CD4-positive, alpha-beta T cell (primary cell): ENCODE data around the gene FGD5. TPM values are rescaled to one million over a fixed set of nuclear protein-coding genes. Genes with fewer than 3 reads are reported as not detected.

ENCODE experiments used
- ATAC-seq: fragments of 200-7000 bp; cut with Tn5 transposase; one replicate; pipeline ENCODE4 v1.10.0; 2022; ENCODE audit warnings: mild to moderate bottlenecking; ENCODE audit not compliant: poor library complexity
- CTCF ChIA-PET: fragments of 350-600 bp; sonication (Branson Sonifier 250); formaldehyde crosslinking; loops from one replicate; lab custom pipeline; 2021; ENCODE audit warnings: antibody characterized with exemption, inconsistent platforms; lab: Charles Lee
- POLR2A ChIA-PET: fragments of 350-600 bp; sonication (Branson Sonifier 250); formaldehyde crosslinking; loops from one replicate; lab custom pipeline; 2021; ENCODE audit warnings: antibody characterized with exemption, inconsistent platforms; lab: Charles Lee
- DNase-seq, 14 experiments: peaks; one replicate each; pipeline ENCODE4 v3.0.0-alpha.2; 2013 to 2020; ENCODE audit warnings: mixed read lengths in 2 of 14
- H3K27ac ChIP-seq, 2 donors: one replicate each; pipeline versions ENCODE4 v1.5.1 to v1.7.0; 2013; ENCODE audit warnings: low read length in 2 of 2, low read depth in 1 of 2, mild to moderate bottlenecking in 1 of 2
- H3K27me3 ChIP-seq, 2 experiments: 1 replicate in 1 of 2; 2 replicates in 1 of 2; pipeline versions ENCODE4 v1.6.1 to v1.7.0; 2013; ENCODE audit warnings: low read length in 2 of 2, control low read depth in 1 of 2, mild to moderate bottlenecking in 1 of 2, moderate library complexity in 1 of 2; ENCODE audit not compliant: insufficient read depth in 2 of 2, control insufficient read depth in 1 of 2
- H3K36me3 ChIP-seq: one replicate; pipeline ENCODE4 v1.6.1; 2013; ENCODE audit warnings: low read length, control low read depth; ENCODE audit not compliant: insufficient read depth
- H3K4me1 ChIP-seq: one replicate; pipeline ENCODE4 v1.6.1; 2013; ENCODE audit warnings: low read length, control low read depth; ENCODE audit not compliant: insufficient read depth
- H3K4me3 ChIP-seq: one replicate; pipeline ENCODE4 v1.5.1; 2013; ENCODE audit warnings: mild to moderate bottlenecking, low read length, moderate library complexity
- H3K9me3 ChIP-seq, 2 experiments: 1 replicate in 1 of 2; 2 replicates in 1 of 2; pipeline versions ENCODE4 v1.6.1 to v1.7.0; 2013; ENCODE audit warnings: low read length in 2 of 2, mild to moderate bottlenecking in 2 of 2, control low read depth in 1 of 2, moderate library complexity in 1 of 2; ENCODE audit not compliant: control insufficient read depth in 1 of 2, insufficient read depth in 1 of 2
- H3K27ac Mint-ChIP-seq: one replicate; pipeline ENCODE4 v1.8.0; 2020; ENCODE audit warnings: mixed read lengths
- H3K27me3 Mint-ChIP-seq: one replicate; pipeline ENCODE4 v1.8.0; 2021; ENCODE audit warnings: mixed read lengths
- H3K36me3 Mint-ChIP-seq: one replicate; pipeline ENCODE4 v1.8.0; 2021; ENCODE audit warnings: low read depth, mixed read lengths
- H3K4me1 Mint-ChIP-seq: one replicate; pipeline ENCODE4 v1.8.0; 2021; ENCODE audit warnings: low read depth, mixed read lengths
- H3K4me3 Mint-ChIP-seq: one replicate; pipeline ENCODE4 v1.8.0; 2020; ENCODE audit warnings: mild to moderate bottlenecking, mixed read lengths
- H3K9me3 Mint-ChIP-seq: one replicate; pipeline ENCODE4 v1.8.0; 2020; ENCODE audit warnings: mixed read lengths
- intact Hi-C, 2 experiments: fragments of 100-400 bp; cut with DNase I in 1 of 2; cut with micrococcal nuclease in 1 of 2; formaldehyde crosslinking; loops; one replicate each; pipeline versions ENCODE4 v1.15.1 to v1.9.0; 2023 to 2025; cut with DNase I, micrococcal nuclease
- total RNA-seq, 174 experiments: library from RNA in 2 of 174; stranded (reverse) in 2 of 174; gene quantifications; one replicate each; pipeline ENCODE4 v1.2.3 and lab custom pipeline; 2021 to 2026
- TF ChIP-seq, protein P1 (sequence below): fragments of 200-600 bp; IDR thresholded peaks from one replicate; pipeline ENCODE4 v1.8.0; 2022; ENCODE audit warnings: antibody characterized with exemption, mild to moderate bottlenecking

FGD5 gene
- total RNA-seq, 2 experiments from 2014 or later: not detected

DNA sequence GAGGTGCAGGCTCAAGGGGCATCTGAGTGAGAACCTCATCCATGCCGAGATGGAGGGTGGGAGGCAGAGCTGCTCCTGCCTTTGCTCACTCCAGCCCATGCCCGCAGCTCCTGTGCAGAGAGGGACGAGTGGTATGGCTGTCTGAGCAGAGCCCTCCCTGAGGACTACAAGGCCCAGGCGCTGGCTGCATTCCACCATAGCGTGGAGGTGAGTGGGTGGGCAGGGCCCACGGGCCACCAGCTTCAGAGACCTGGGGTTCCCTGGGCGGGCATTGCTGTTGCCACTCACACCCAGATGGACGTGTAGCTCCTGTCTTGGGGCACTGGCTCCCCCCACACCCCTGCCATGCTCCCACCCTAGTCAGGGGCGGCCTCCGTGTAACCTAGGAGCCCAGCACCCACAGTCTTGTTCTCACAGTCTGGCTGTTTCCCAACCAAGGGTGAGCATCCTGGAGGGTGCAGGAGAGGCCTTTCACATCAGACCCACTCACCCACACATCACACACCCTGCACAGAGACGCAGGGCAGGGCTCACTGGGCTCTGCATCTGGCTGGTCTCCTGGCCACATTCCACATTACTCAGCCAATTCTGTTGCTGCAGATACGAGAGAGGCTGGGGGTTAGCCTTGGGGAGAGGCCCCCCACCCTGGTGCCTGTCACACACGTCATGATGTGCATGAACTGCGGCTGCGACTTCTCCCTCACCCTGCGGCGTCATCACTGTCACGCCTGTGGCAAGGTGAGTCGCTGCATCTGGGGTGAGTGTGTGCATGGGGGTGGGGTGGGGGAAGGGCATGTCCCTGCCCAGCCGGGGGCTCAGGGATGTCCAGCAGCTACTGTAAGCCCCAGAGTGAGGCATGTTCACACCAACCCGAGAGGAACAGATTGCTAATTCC, 103.3 kb downstream of the FGD5 start:
- H3K4me3 Mint-ChIP-seq: no peak overlapping the region
- ATAC-seq (no peak), DNase-seq (peak in 1 of 14 experiments; percentile 26)
- Histone ChIP-seq H3K4me1 (peaks cover 7% of the 10 kb centered on the region), H3K36me3 (no peaks in the 10 kb centered on the region), H3K27me3 (no peaks in the 10 kb centered on the region), H3K27ac (no peak overlapping the region), H3K4me3 (no peak overlapping the region), H3K9me3 (no peaks in the 10 kb centered on the region)
- intact Hi-C loops: loop anchor here (1.0 to 5.0 kb wide), 12 partner anchors 131 to 1025 kb away; no protein-coding TSS in a partner anchor
- H3K9me3 Mint-ChIP-seq: no peaks in the 10 kb centered on the region
- no peaks in the 10 kb centered on the region for H3K27me3 Mint-ChIP-seq
- TF ChIP-seq, protein P1, sequence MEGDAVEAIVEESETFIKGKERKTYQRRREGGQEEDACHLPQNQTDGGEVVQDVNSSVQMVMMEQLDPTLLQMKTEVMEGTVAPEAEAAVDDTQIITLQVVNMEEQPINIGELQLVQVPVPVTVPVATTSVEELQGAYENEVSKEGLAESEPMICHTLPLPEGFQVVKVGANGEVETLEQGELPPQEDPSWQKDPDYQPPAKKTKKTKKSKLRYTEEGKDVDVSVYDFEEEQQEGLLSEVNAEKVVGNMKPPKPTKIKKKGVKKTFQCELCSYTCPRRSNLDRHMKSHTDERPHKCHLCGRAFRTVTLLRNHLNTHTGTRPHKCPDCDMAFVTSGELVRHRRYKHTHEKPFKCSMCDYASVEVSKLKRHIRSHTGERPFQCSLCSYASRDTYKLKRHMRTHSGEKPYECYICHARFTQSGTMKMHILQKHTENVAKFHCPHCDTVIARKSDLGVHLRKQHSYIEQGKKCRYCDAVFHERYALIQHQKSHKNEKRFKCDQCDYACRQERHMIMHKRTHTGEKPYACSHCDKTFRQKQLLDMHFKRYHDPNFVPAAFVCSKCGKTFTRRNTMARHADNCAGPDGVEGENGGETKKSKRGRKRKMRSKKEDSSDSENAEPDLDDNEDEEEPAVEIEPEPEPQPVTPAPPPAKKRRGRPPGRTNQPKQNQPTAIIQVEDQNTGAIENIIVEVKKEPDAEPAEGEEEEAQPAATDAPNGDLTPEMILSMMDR: no peak
- no peaks in the 10 kb centered on the region for H3K36me3 Mint-ChIP-seq
- H3K27ac Mint-ChIP-seq: no peak overlapping the region
- POLR2A ChIA-PET: interaction anchor here (0.6 to 1.3 kb wide), 5 partner anchors 25 to 468 kb away, joined by 3 to 10 read pairs (median 4); partner anchors contain the start of genes CCDC174 and NR2C2
- CTCF ChIA-PET: interaction anchor here (0.6 to 1.4 kb wide), 9 partner anchors 28 to 718 kb away, joined by 3 to 4 read pairs (median 3); partner anchors contain the start of gene CCDC174
- H3K4me1 Mint-ChIP-seq: no peaks in the 10 kb centered on the region

DNA sequence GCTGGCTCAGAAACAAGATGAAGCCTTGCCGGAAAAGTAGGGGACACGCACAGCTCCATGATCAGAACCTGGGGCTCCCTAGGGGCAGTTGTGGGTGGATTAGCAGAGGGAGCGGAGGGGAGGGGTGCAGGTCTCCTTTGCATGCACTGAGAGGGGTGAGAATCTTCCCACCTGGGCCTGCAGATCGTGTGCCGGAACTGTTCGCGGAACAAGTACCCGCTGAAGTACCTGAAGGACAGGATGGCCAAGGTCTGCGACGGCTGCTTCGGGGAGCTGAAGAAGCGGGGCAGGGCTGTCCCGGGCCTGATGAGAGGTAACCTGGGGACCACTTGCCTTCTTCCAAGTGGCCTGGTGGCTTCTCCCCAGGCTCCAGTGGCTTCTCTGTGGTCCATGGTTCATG, 104.1 kb downstream of the FGD5 start:
- H3K4me3 Mint-ChIP-seq: no peak overlapping the region
- Histone ChIP-seq H3K27ac (no peak overlapping the region), H3K36me3 (no peaks in the 10 kb centered on the region), H3K4me1 (peaks cover 7% of the 10 kb centered on the region), H3K9me3 (no peaks in the 10 kb centered on the region), H3K4me3 (no peak overlapping the region), H3K27me3 (no peaks in the 10 kb centered on the region)
- no peaks in the 10 kb centered on the region for H3K9me3 Mint-ChIP-seq
- TF ChIP-seq, protein P1: no peak
- intact Hi-C loops: loop anchor here (5.0 kb wide), 3 partner anchors 416 to 1026 kb away; no protein-coding TSS in a partner anchor
- ChIA-PET CTCF (no interaction called here), POLR2A (no interaction called here)
- no peaks in the 10 kb centered on the region for H3K27me3 Mint-ChIP-seq
- DNase-seq (no peak), ATAC-seq (no peak)
- H3K27ac Mint-ChIP-seq: no peak overlapping the region
- H3K36me3 Mint-ChIP-seq: no peaks in the 10 kb centered on the region
- H3K4me1 Mint-ChIP-seq: no peaks in the 10 kb centered on the region

DNA sequence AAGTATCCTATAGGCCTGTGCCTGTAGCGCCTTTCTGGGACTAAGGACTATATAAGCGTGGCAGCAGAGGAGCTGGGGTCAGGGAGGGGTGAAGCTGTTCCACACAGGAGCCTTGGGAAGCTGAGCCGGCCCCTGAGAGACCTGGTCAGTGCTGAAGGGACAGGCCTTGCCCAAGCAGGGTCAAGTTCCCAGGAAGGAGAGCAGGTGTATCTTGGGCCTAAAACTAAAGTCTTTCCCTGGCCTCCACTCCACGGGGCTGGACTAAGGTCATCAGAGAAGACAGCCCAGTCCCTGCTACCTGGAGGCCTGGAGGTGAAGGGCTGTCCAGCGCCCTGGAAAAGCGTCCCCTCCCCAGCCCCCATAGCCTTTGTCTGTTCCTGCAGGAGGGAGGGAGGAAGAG, 104.7 kb downstream of the FGD5 start:
- DNase-seq: no peak
- no peaks in the 10 kb centered on the region for H3K36me3 ChIP-seq
- no peaks in the 10 kb centered on the region for H3K27me3 Mint-ChIP-seq
- no peak for ATAC-seq
- H3K4me3 Mint-ChIP-seq: no peak overlapping the region
- TF ChIP-seq, protein P1: no peak
- no peak overlapping the region for H3K4me3 ChIP-seq
- H3K27me3 ChIP-seq: no peaks in the 10 kb centered on the region
- ChIA-PET CTCF (no interaction called here), POLR2A (no interaction called here)
- no peaks in the 10 kb centered on the region for H3K9me3 Mint-ChIP-seq
- no peak overlapping the region for H3K27ac ChIP-seq
- intact Hi-C loops: loop anchor here (5.0 kb wide), 3 partner anchors 416 to 1026 kb away; no protein-coding TSS in a partner anchor
- H3K4me1 Mint-ChIP-seq: no peaks in the 10 kb centered on the region
- no peaks in the 10 kb centered on the region for H3K9me3 ChIP-seq
- H3K36me3 Mint-ChIP-seq: no peaks in the 10 kb centered on the region
- H3K27ac Mint-ChIP-seq: no peak overlapping the region
- peaks cover 7% of the 10 kb centered on the region for H3K4me1 ChIP-seq
